OCI-LY1 (cell line): ENCODE data around the gene BOC.

ENCODE experiments used
- H2AFZ ChIP-seq: fragments of 200-600 bp; sonication (generic), shearing (Covaris generic); 2 replicates; pipeline ENCODE4 v1.6.0; 2014; ENCODE audit warnings: antibody characterized with exemption, mild to moderate bottlenecking, low read length
- H3F3A ChIP-seq: fragments of 200-600 bp; sonication (generic), shearing (Covaris generic); 2 replicates; pipeline ENCODE4 v1.6.0; 2014; ENCODE audit warnings: mild to moderate bottlenecking, antibody characterized with exemption, low read length, moderate library complexity; ENCODE audit not compliant: insufficient read depth
- H3K27ac ChIP-seq: fragments of 200-600 bp; sonication (generic); 2 replicates; pipeline ENCODE4 v1.5.1; 2014; ENCODE audit warnings: low read length, mixed run types, mild to moderate bottlenecking, low read depth; ENCODE audit not compliant: poor library complexity, severe bottlenecking
- H3K27me3 ChIP-seq: fragments of 200-600 bp; sonication (generic); 2 replicates; pipeline ENCODE4 v1.6.0; 2014; ENCODE audit warnings: antibody characterized with exemption, mild to moderate bottlenecking, low read length, moderate library complexity; ENCODE audit not compliant: insufficient read depth
- H3K36me3 ChIP-seq: fragments of 200-600 bp; sonication (generic); 2 replicates; pipeline ENCODE4 v1.6.1; 2014; ENCODE audit warnings: mild to moderate bottlenecking, antibody characterized with exemption, low read length, moderate library complexity, mixed read lengths; ENCODE audit not compliant: insufficient read depth
- H3K4me1 ChIP-seq: fragments of 200-600 bp; sonication (generic); 2 replicates; pipeline ENCODE4 v1.5.1; 2014; ENCODE audit warnings: mild to moderate bottlenecking, low read length, moderate library complexity; ENCODE audit not compliant: insufficient read depth, severe bottlenecking
- H3K4me2 ChIP-seq: fragments of 200-600 bp; sonication (generic), shearing (Covaris generic); 2 replicates; pipeline ENCODE4 v1.6.1; 2014; ENCODE audit warnings: low read length
- H3K4me3 ChIP-seq: fragments of 200-600 bp; sonication (generic); 2 replicates; pipeline ENCODE4 v1.5.1; 2014; ENCODE audit warnings: low read length, low read depth, mild to moderate bottlenecking, mixed read lengths; ENCODE audit not compliant: poor library complexity, severe bottlenecking
- H3K79me2 ChIP-seq: fragments of 200-600 bp; shearing (Covaris generic); 2 replicates; pipeline ENCODE4 v1.6.1; 2016; ENCODE audit warnings: mixed run types, low read length, mixed read lengths; ENCODE audit not compliant: insufficient read depth
- H3K9ac ChIP-seq: fragments of 200-600 bp; sonication (generic), shearing (Covaris generic); 2 replicates; pipeline ENCODE4 v1.6.1; 2014; ENCODE audit warnings: mild to moderate bottlenecking, low read length, mixed read lengths
- H3K9me2 ChIP-seq: fragments of 200-600 bp; sonication (generic), shearing (Covaris generic); 2 replicates; pipeline ENCODE4 v1.6.1; 2014; ENCODE audit warnings: low read depth, mild to moderate bottlenecking, low read length, mixed read lengths
- H3K9me3 ChIP-seq: fragments of 200-600 bp; shearing (Covaris generic); 2 replicates; pipeline ENCODE4 v1.6.1; 2014; ENCODE audit warnings: low read length, mixed read lengths
- H4K20me1 ChIP-seq: fragments of 200-600 bp; sonication (generic), shearing (Covaris generic); 2 replicates; pipeline ENCODE4 v1.6.0; 2016; ENCODE audit warnings: mild to moderate bottlenecking, low read length; ENCODE audit not compliant: insufficient read depth
- EZH2 ChIP-seq: fragments of 200-600 bp; sonication (generic), shearing (Covaris generic); IDR thresholded peaks from 2 replicates; pipeline ENCODE4 v1.8.0; 2017; ENCODE audit warnings: borderline replicate concordance, mixed run types, mild to moderate bottlenecking, antibody characterized with exemption, low read length, moderate library complexity, mixed read lengths
- TF ChIP-seq, protein P1 (sequence below): fragments of 200-600 bp; sonication (generic), shearing (Covaris generic); IDR thresholded peaks from 2 replicates; pipeline ENCODE4 v1.5.1; 2017; ENCODE audit warnings: mild to moderate bottlenecking, antibody characterized with exemption, low read length, moderate library complexity, mixed read lengths

The BOC gene

GRCh38 chr3:113234028-113234427 lies 22.7 kb downstream of the BOC start:
- H3K9ac ChIP-seq: no peak overlapping the region
- no peak overlapping the region for H3K4me3 ChIP-seq
- no peak overlapping the region for H3K4me2 ChIP-seq
- H3K9me2 ChIP-seq: no peaks in the 10 kb centered on the region
- no peak overlapping the region for H2AFZ ChIP-seq
- no peaks in the 10 kb centered on the region for H3K9me3 ChIP-seq
- no peaks in the 10 kb centered on the region for H3K4me1 ChIP-seq
- no peaks in the 10 kb centered on the region for H3K36me3 ChIP-seq
- H4K20me1 ChIP-seq: no peaks in the 10 kb centered on the region
- TF ChIP-seq, protein P1, sequence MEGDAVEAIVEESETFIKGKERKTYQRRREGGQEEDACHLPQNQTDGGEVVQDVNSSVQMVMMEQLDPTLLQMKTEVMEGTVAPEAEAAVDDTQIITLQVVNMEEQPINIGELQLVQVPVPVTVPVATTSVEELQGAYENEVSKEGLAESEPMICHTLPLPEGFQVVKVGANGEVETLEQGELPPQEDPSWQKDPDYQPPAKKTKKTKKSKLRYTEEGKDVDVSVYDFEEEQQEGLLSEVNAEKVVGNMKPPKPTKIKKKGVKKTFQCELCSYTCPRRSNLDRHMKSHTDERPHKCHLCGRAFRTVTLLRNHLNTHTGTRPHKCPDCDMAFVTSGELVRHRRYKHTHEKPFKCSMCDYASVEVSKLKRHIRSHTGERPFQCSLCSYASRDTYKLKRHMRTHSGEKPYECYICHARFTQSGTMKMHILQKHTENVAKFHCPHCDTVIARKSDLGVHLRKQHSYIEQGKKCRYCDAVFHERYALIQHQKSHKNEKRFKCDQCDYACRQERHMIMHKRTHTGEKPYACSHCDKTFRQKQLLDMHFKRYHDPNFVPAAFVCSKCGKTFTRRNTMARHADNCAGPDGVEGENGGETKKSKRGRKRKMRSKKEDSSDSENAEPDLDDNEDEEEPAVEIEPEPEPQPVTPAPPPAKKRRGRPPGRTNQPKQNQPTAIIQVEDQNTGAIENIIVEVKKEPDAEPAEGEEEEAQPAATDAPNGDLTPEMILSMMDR: no peak
- no peak for TF ChIP-seq EZH2
- no peak overlapping the region for H3K27ac ChIP-seq
- no peaks in the 10 kb centered on the region for H3K27me3 ChIP-seq
- H3K79me2 ChIP-seq: no peaks in the 10 kb centered on the region
- no peaks in the 10 kb centered on the region for H3F3A ChIP-seq

GRCh38 chr3:113234688-113235260 lies 23.4 kb downstream of the BOC start:
- Histone ChIP-seq H2AFZ (no peak overlapping the region), H3F3A (no peaks in the 10 kb centered on the region), H3K4me2 (no peak overlapping the region), H3K9ac (no peak overlapping the region), H3K4me1 (no peaks in the 10 kb centered on the region), H3K9me3 (no peaks in the 10 kb centered on the region), H3K27me3 (no peaks in the 10 kb centered on the region), H3K79me2 (no peaks in the 10 kb centered on the region), H3K27ac (no peak overlapping the region), H3K4me3 (no peak overlapping the region), H4K20me1 (no peaks in the 10 kb centered on the region), H3K9me2 (no peaks in the 10 kb centered on the region), H3K36me3 (no peaks in the 10 kb centered on the region)
- no peak for TF ChIP-seq EZH2
- TF ChIP-seq, protein P1: no peak

DNA sequence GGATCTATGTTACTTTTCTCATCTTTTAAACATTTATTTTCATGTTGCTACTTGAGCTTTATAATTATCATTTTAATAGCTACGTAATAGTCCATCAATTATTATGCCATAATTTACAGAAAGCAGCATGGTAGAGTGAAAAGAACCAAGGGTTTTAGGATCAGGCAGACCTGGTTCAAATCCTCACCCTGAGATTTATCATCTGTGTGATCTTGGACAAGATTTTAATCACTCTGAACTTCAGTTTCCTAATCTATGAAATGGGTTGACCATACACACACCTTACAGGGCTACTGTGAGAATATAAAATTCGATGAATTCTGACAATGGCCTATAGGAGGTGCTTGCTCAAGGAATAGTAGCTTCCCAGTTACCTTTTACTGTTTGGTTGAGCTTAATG lies 27.1 kb downstream of the BOC start:
- Histone ChIP-seq H3K27ac (no peak overlapping the region), H2AFZ (no peak overlapping the region), H3K4me2 (no peak overlapping the region), H3K9ac (no peak overlapping the region), H3K27me3 (no peaks in the 10 kb centered on the region), H4K20me1 (no peaks in the 10 kb centered on the region), H3K4me1 (no peaks in the 10 kb centered on the region), H3K79me2 (no peaks in the 10 kb centered on the region), H3K9me3 (no peaks in the 10 kb centered on the region), H3K36me3 (no peaks in the 10 kb centered on the region), H3K9me2 (no peaks in the 10 kb centered on the region), H3K4me3 (no peak overlapping the region), H3F3A (no peaks in the 10 kb centered on the region)
- TF ChIP-seq, protein P1: peak; percentile 22; the same call in 1 of the 2 replicates
- TF ChIP-seq EZH2: no peak
